ENCODE results near the gene DUSP8. TPM values are rescaled to one million over a fixed set of nuclear protein-coding genes. Genes with fewer than 3 reads are reported as not detected.

DUSP8 gene
- polyA plus RNA-seq, 1 experiment, result 1.5 TPM

GRCh38 chr11:1549338-1550330, 22.4 kb downstream of the DUSP8 start:
- H3K27ac ChIP-seq (ENCODE audit: low read depth, low read length), result no peak overlapping the region
- no peaks in the 10 kb centered on the region; the same call in 1 of the 2 replicates for H3K9me3 ChIP-seq (ENCODE audit: control insufficient read depth, insufficient read depth, low read length)
- ChIA-PET CTCF (interaction anchor here (2.6 kb wide), 1 partner anchor 25 kb away, joined by 12 read pairs; no protein-coding TSS in a partner anchor), POLR2A (no interaction called here)
- DNase-seq (ENCODE audit: low read depth, low spot score), result no peak
- no peak for TF ChIP-seq CTCF (IDR thresholded peaks at IDR 0.05; ENCODE audit: low read depth, low read length)
- H3K27me3 ChIP-seq (ENCODE audit: control insufficient read depth, insufficient read depth, low read length), result peaks cover 41% of the 10 kb centered on the region
- H3K4me3 ChIP-seq (ENCODE audit: low read depth, low read length), result no peak overlapping the region

- no peak for TF ChIP-seq CTCF (IDR thresholded peaks at IDR 0.05; ENCODE audit: low read depth, low read length)
- Histone ChIP-seq H3K4me3 (ENCODE audit: low read depth, low read length) (peak overlapping the region; percentile 22; the same call in 1 of the 2 replicates), H3K9me3 (ENCODE audit: control insufficient read depth, insufficient read depth, low read length) (no peaks in the 10 kb centered on the region; the same call in 1 of the 2 replicates), H3K27me3 (ENCODE audit: control insufficient read depth, insufficient read depth, low read length) (peaks cover 48% of the 10 kb centered on the region), H3K27ac (ENCODE audit: low read depth, low read length) (no peak overlapping the region)
- ChIA-PET CTCF (interaction anchor here (2.6 kb wide), 1 partner anchor 26 kb away, joined by 12 read pairs; no protein-coding TSS in a partner anchor), POLR2A (no interaction called here)
- DNase-seq (ENCODE audit: low read depth, low spot score), result no peak
Measured at GRCh38 chr11:1548221-1549070, 23.6 kb downstream of the DUSP8 start.

- no peak for DNase-seq (ENCODE audit: low read depth, low spot score)
- CTCF ChIA-PET, result interaction anchor here (1.0 to 2.6 kb wide), 11 partner anchors 8 to 285 kb away, joined by 3 to 87 read pairs (median 6); no protein-coding TSS in a partner anchor
- H3K27me3 ChIP-seq (ENCODE audit: control insufficient read depth, insufficient read depth, low read length), result peaks cover 49% of the 10 kb centered on the region
- POLR2A ChIA-PET, result no interaction called here
- H3K27ac ChIP-seq (ENCODE audit: low read depth, low read length), result no peak overlapping the region
- H3K4me3 ChIP-seq (ENCODE audit: low read depth, low read length), result no peak overlapping the region
- TF ChIP-seq CTCF (IDR thresholded peaks at IDR 0.05; ENCODE audit: low read depth, low read length), result no peak
- no peaks in the 10 kb centered on the region; the same call in 1 of the 2 replicates for H3K9me3 ChIP-seq (ENCODE audit: control insufficient read depth, insufficient read depth, low read length)
Measured at GRCh38 chr11:1547467-1548098, 24.5 kb downstream of the DUSP8 start.

GRCh38 chr11:1546536-1547466, 25.3 kb downstream of the DUSP8 start:
- Histone ChIP-seq H3K4me3 (ENCODE audit: low read depth, low read length) (peak overlapping the region; percentile 25; the same call in 1 of the 2 replicates), H3K27me3 (ENCODE audit: control insufficient read depth, insufficient read depth, low read length) (peaks cover 55% of the 10 kb centered on the region), H3K9me3 (ENCODE audit: control insufficient read depth, insufficient read depth, low read length) (no peaks in the 10 kb centered on the region; the same call in 1 of the 2 replicates), H3K27ac (ENCODE audit: low read depth, low read length) (no peak overlapping the region)
- ChIA-PET POLR2A (interaction anchor here (0.6 kb wide), 1 partner anchor 27 kb away, joined by 6 read pairs; no protein-coding TSS in a partner anchor), CTCF (interaction anchor here (0.6 to 2.6 kb wide), 25 partner anchors 9 to 286 kb away, joined by 3 to 87 read pairs (median 5); partner anchors contain the start of gene DUSP8)
- TF ChIP-seq CTCF (IDR thresholded peaks at IDR 0.05; ENCODE audit: low read depth, low read length), result peak; percentile 60
- no peak for DNase-seq (ENCODE audit: low read depth, low spot score)
